GM04503 (cell line): ENCODE data around the gene ZSWIM9.
"Not testable (repeated sequence)": the region's sequence is repeated elsewhere in the genome, so short reads cannot be mapped to it uniquely, and the experiment has no call there.

Source experiments
- DNase-seq: peaks from one replicate; pipeline ENCODE4 v3.0.0-alpha.2; 2012; ENCODE audit warnings: low read depth

The ZSWIM9 gene

DNA sequence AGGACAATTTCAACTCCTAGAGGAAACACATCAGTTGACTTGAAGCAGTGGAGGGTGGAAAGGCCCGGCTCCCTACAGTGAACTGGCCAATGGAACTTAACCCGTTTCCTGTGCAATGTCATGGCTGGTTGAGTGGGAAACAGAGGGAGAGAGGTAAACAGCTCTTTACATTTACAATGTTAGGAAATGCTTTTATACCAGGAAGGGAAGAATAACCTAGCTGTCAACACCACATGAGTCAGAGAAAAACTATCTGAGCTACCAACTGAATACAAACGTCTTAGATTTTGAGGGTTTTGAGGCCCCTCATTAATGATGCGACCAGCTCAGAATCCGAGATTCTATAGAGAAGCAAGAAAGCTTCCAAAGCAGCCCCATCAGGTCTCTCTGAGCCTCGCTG, 48.5 kb downstream of the ZSWIM9 start:
- no peak for DNase-seq

DNA sequence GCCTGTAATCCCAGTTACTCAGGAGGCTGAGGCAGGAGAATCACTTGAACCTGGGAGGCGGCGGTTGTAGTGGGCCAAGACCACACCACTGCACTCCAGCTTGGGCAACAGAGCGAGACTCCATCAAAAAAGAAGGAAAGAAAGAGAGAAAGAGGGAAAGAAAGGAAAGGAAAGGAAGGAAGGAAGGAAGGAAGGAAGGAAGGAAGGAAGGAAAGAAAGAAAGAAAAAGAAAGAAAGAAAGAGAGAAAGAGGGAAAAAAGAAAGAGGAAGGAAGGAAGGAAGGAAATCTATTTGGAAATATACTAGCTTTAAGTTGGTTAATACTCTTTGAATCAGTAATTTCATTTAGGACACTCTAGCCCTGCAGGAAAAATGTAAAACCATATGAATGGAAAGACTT, 50.3 kb downstream of the ZSWIM9 start:
- DNase-seq = not testable (repeated sequence)

DNA sequence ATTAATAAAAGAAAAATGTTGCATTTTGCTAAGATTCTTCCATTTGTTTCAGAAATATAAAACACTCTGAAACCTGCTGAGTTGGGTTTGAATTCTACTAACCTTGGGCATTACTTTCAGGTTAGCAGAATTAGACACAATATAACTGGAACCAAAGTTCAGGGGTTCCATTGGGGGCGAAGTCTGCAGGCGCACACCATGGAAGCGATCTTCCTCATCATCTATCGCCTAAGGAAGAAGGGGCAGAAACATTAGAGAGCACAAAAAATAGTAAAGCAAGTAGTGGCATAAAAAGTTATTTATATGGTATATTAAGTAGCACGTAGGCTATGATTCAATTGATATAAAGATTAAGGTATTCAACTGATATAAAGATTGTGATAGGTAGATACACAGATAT, 51.1 kb downstream of the ZSWIM9 start:
- no peak for DNase-seq

DNA sequence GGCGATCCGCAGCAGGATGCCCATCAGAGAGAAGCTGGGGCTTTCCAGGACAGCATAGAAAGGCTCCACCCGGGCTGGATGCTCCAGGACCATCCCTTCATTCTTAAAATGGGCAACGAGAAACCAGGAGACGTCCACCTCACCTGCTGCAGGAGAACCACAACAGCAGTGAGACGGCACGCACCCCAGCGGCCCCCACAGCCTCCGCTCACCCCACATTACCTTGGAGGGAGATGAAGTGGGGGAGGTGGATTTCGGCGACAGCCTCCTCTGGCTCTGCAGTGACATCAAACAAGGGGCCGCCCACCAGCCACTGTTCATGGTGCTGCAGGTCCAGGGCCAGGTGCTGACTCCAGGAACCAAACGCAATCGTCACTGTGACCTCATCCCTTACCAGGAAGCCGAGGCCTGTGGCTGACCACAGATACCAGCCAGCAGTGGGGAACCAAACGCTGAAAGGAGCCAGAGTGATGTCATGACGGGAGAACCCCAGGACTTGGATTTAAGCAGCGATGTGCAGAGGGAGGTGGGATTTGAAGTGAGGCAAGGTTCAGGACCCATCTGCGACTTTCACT, 60.2 kb downstream of the ZSWIM9 start:
- DNase-seq = no peak

DNA sequence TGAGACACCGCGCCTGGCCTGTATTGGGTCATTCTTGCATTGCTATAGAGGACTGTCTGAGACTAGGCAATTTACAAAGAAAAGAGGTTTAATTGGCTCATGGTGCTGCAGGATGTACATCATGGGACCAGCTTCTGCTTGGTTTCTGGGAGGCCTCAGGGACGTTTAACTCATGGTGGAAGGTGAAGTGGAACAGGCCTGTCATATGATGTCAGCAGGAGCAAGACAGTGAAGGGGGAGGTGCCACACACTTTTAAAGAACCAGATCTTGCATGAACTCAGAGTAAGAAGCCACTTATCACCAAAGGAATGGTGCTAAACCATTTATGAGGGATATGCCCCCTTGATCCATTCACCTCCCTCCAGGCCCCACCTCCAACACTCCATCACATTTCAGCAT, 66.6 kb downstream of the ZSWIM9 start:
- DNase-seq = no peak

DNA sequence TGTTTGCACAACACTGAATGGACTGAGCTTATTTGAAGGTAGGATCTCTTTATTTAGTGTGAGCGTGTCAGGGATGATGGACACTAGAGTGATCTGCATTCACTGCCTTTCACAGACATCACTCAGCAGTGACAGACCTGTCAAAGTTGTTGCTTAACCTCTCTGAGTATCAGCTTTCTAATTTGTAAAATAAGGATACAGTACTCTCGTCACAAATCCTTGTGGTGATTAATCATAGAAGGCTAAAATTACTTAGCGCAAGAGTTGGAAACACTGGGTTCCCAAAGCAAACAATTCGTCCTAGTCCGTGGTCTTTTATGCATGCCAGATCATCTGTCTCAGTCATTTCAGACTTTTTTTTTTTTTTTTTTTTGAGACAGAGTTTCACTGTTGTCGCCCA, 68.6 kb downstream of the ZSWIM9 start:
- no peak for DNase-seq

DNA sequence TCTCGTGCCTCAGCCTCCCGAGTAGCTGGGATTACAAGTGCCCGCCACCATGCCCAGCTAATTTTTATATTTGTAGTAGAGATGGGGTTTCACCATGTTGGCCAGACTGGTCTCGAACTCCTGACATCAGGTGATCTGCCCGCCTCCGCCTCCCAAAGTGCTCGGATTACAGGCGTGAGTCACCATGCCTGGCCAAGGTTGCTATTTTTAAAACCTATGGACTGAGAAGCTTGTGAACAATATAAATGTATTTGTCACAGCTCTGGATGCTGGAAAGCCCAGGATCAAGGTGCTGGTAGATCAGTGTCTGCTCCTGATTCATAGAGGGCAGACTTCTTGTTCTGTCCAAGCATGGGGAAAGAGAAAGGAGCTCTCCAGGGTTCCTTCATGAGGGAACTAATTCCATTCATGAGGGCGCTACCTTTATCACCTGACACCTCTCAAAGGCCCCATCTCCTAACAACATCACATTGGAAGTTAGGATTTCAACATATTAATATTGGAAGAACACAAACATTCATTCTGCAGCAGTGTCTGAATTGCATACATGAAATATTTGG, 69.2 kb downstream of the ZSWIM9 start:
- no peak for DNase-seq

DNA sequence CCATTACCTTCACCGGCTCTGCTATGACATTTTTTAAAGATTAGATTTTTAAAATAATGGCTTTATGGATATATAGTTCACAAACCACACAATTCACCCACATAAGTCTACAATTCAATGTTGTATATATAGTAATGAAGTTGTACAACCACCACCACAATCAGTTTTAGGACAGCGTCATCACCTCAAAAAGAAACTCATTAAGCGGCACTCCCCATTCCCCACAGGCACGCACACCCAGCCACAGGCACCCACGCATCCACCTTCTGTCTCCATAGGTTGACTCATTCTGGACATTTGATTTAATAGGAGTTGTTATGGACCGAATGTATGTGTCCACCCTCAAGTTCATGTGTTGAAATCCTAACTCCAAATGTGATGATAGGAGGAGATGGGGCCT, 71.3 kb downstream of the ZSWIM9 start:
- DNase-seq = not testable (repeated sequence)

DNA sequence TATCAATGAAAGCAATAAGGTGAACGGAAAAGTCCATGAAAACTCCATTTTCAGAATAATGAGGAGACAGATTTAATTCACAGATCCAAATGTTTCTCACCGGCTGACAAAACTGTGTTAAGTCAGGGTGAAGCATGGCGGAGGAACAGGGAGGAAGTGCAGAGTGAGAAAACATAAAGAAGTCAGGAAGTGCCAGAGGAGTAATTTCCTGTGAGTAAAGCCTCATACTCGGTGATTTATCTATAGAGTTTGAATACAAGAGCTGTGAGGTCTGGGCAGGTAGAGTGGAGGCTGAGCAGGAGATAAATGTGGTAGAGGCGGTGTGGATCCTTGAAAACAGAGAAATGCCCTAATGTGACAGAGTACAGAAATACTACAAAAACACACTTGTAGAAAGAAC, 73.8 kb downstream of the ZSWIM9 start:
- DNase-seq = no peak

DNA sequence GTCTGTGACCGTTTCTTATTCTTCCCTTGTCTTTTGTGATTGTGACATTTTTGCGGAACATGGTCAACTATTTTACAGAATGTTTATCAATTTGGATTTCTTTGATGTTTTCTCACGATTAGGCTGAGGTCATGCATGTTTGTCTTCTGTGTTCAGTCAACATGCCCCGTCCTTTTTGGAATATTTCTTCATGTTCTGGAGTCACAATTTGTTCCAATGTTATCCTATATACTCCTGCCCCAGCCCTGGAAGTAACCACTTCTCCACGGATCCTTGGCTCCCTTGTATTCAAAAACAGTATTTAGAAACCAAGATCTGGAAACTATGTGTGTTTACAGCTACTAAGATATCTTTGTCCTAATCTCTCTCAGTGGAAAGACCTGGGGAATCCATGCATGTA, 75.6 kb downstream of the ZSWIM9 start:
- no peak for DNase-seq

DNA sequence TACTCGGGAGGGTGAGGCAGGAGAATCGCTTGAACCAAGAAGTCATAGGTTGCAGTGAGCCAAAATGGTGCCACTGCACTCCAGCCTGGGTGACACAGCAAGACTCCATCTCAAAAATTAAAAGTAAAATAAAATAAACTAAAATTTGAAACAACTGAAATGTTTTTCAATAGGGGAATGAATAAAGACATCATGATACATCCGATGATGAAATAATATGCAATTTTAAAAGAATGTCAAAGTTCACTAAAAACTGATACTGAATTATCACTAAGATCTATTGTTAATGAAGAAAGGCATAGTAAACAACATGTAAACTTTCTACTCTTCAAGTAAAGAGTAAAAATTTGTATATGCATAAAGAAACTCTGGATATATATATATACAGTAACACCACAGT, 76.7 kb downstream of the ZSWIM9 start:
- no peak for DNase-seq
